ENCODE data around the gene DCC.

DNA sequence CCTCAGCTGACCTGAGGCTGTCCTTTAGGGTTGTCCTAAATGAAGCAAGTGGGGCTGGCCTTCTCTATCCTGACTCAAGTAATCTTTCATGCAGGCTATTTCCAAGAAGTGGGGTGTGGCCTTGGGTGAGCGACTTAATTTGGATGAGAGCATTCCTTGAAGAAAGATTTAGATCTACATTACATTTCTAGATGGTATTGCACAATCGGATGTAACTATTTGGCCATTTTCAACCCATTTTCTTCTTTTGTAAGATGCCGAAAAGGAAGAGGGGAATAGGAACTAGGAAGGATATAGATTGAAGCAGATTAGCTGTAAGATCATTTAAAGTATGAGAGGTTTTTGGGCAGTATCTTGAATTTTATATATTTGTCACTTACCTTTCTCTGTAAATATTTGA is 1138.2 kb downstream of the DCC start:
- no peak for TF ChIP-seq TARDBP (IDR thresholded peaks at IDR 0.05)
- no peak for TF ChIP-seq SP1 (IDR thresholded peaks at IDR 0.05)
- no peak for TF ChIP-seq SUZ12 (IDR thresholded peaks at IDR 0.05)
- no peak for TF ChIP-seq ELF4 (IDR thresholded peaks at IDR 0.05)
- TF ChIP-seq FOXA1 (IDR thresholded peaks at IDR 0.05), result no peak
- no peak for TF ChIP-seq CTBP1 (IDR thresholded peaks at IDR 0.05; ENCODE audit: borderline replicate concordance)
- no peak for TF ChIP-seq BHLHE40 (IDR thresholded peaks at IDR 0.05; ENCODE audit: borderline replicate concordance)
- TF ChIP-seq HDGF (IDR thresholded peaks at IDR 0.05; ENCODE audit: borderline replicate concordance), result no peak
- no peak for TF ChIP-seq ARNT (IDR thresholded peaks at IDR 0.05)
- no peak for TF ChIP-seq NFRKB (IDR thresholded peaks at IDR 0.05)
- no peak for TF ChIP-seq FOXM1 (IDR thresholded peaks at IDR 0.05; ENCODE audit: borderline replicate concordance)
- TF ChIP-seq FOXK2 (IDR thresholded peaks at IDR 0.05), result no peak
- no peak for TF ChIP-seq PKNOX1 (IDR thresholded peaks at IDR 0.05)

Measured in HEK293T (cell line).